Activated B cell treated with CpG ODN at 0.5 μM for 24 hours (primary cell): Measurements from ENCODE around the gene MAGIX. TPM values are rescaled to one million over a fixed set of nuclear protein-coding genes. Genes with fewer than 3 reads are reported as not detected.
A peak's percentile ranks its signal among the peaks of the same experiment; 100 is the strongest.

Source experiments
- ATAC-seq: fragments of 200-7000 bp; cut with Tn5 transposase; one replicate; pipeline ENCODE4 v1.10.0; 2021; ENCODE audit warnings: low read depth, mild to moderate bottlenecking, moderate library complexity
- CTCF ChIA-PET: fragments of 350-600 bp; sonication (Branson Sonifier 250); formaldehyde crosslinking; loops from one replicate; lab custom pipeline; 2021; ENCODE audit warnings: antibody characterized with exemption; lab: Charles Lee
- POLR2A ChIA-PET: fragments of 350-600 bp; sonication (Branson Sonifier 250); formaldehyde crosslinking; loops from one replicate; lab custom pipeline; 2021; ENCODE audit warnings: antibody characterized with exemption; lab: Charles Lee
- DNase-seq: peaks from one replicate; pipeline ENCODE4 v3.0.0; 2022
- H3K27ac Mint-ChIP-seq: one replicate; pipeline ENCODE4 v1.8.0; 2020; ENCODE audit warnings: mixed read lengths
- H3K27me3 Mint-ChIP-seq: one replicate; pipeline ENCODE4 v1.8.0; 2021; ENCODE audit warnings: mixed read lengths
- H3K36me3 Mint-ChIP-seq: one replicate; pipeline ENCODE4 v1.8.0; 2021; ENCODE audit warnings: low read depth, mixed read lengths
- H3K4me1 Mint-ChIP-seq: one replicate; pipeline ENCODE4 v1.8.0; 2021; ENCODE audit warnings: mixed read lengths
- H3K4me3 Mint-ChIP-seq: one replicate; pipeline ENCODE4 v1.8.0; 2020; ENCODE audit warnings: mild to moderate bottlenecking, mixed read lengths
- H3K9me3 Mint-ChIP-seq: one replicate; pipeline ENCODE4 v1.8.0; 2020; ENCODE audit warnings: mixed read lengths
- intact Hi-C: fragments of 100-400 bp; cut with micrococcal nuclease; formaldehyde crosslinking; loops from one replicate; pipeline ENCODE4 v1.15.1; 2024
- total RNA-seq: library from RNA; stranded (reverse); gene quantifications from 2 replicates; pipeline ENCODE4 v1.2.3, GENCODE V29; 2022
- TF ChIP-seq, protein P1 (sequence below): fragments of 200-600 bp; IDR thresholded peaks from one replicate; pipeline ENCODE4 v1.8.0; 2022; ENCODE audit warnings: antibody characterized with exemption, mild to moderate bottlenecking

MAGIX gene
- total RNA-seq, 1 donor from 2014 or later, result 1.5 TPM

DNA sequence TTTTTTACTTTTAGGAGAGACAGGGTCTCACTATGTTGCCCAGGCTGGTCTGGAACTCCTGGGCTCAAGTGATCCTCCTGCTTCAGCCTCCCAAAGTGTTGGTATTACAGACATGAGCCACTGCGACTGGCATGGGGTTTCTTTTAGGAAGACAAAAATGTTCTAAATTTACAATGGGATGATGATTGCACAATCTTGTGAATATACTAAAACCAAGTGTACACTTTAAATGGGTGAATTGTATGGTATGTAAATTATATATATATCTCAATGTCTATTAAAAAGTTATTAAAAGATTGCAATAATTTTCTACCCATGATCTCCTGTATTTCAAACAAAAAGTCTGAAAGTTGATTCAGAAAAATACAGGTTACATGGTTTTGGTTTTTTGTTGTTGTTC is 9.1 kb upstream of the MAGIX start:
- DNase-seq (no peak), ATAC-seq (no peak)
- ChIA-PET CTCF (interaction anchor here (0.6 kb wide), 1 partner anchor 15 kb away, joined by 4 read pairs; no protein-coding TSS in a partner anchor), POLR2A (no interaction called here)
- Mint-ChIP-seq H3K36me3 (no peaks in the 10 kb centered on the region), H3K4me3 (no peak overlapping the region), H3K27me3 (no peaks in the 10 kb centered on the region), H3K27ac (no peak overlapping the region), H3K4me1 (peaks cover 22% of the 10 kb centered on the region), H3K9me3 (no peaks in the 10 kb centered on the region)
- intact Hi-C loops, result no loop called here
- TF ChIP-seq, protein P1, sequence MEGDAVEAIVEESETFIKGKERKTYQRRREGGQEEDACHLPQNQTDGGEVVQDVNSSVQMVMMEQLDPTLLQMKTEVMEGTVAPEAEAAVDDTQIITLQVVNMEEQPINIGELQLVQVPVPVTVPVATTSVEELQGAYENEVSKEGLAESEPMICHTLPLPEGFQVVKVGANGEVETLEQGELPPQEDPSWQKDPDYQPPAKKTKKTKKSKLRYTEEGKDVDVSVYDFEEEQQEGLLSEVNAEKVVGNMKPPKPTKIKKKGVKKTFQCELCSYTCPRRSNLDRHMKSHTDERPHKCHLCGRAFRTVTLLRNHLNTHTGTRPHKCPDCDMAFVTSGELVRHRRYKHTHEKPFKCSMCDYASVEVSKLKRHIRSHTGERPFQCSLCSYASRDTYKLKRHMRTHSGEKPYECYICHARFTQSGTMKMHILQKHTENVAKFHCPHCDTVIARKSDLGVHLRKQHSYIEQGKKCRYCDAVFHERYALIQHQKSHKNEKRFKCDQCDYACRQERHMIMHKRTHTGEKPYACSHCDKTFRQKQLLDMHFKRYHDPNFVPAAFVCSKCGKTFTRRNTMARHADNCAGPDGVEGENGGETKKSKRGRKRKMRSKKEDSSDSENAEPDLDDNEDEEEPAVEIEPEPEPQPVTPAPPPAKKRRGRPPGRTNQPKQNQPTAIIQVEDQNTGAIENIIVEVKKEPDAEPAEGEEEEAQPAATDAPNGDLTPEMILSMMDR, result no peak

DNA sequence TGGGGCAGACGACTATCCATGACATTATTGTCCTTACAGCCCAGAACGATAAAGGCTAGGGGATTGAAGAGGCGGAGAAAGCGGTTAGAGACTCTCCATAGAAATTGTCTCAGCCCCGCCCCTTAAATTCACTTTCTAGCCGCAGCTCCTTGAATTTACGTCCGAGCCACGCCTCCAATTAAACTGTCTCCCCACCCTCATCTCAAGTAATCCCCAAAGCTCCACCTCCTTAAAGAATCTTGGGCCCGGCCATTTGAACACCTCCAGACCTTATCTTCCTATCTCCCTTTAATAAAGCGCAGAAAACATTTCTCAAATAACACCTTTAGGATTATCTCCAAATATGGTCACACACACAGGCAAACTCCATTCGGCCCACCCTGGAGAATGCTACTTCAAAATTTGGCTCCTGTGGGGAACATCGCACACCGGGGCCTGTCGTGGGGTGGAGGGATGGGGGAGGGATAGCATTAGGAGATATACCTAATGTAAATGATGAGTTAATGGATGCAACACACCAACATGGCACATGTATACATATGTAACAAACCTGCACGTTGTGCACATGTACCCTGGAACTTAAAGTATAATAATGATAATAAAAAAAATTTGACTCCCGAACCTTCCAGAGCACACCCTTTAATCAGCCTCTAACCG is 7.2 kb upstream of the MAGIX start:
- peak overlapping the region; percentile 93 for H3K27ac Mint-ChIP-seq
- ChIA-PET POLR2A (interaction anchor here (0.6 to 2.1 kb wide), 23 partner anchors 9 to 616 kb away, joined by 3 to 32 read pairs (median 5); partner anchors contain the start of genes GPKOW, GRIPAP1, PLP2 and PPP1R3F), CTCF (interaction anchor here (0.8 to 1.6 kb wide), 8 partner anchors 8 to 257 kb away, joined by 3 to 7 read pairs (median 4); no protein-coding TSS in a partner anchor)
- H3K36me3 Mint-ChIP-seq, result no peaks in the 10 kb centered on the region
- no peak for ATAC-seq
- peak overlapping the region; percentile 93 for H3K4me3 Mint-ChIP-seq
- DNase-seq, result no peak
- TF ChIP-seq, protein P1, result no peak
- intact Hi-C loops, result loop anchor here (5.0 kb wide), 1 partner anchor 37 kb away; no protein-coding TSS in a partner anchor
- no peaks in the 10 kb centered on the region for H3K27me3 Mint-ChIP-seq
- H3K4me1 Mint-ChIP-seq, result peaks cover 20% of the 10 kb centered on the region
- no peaks in the 10 kb centered on the region for H3K9me3 Mint-ChIP-seq

DNA sequence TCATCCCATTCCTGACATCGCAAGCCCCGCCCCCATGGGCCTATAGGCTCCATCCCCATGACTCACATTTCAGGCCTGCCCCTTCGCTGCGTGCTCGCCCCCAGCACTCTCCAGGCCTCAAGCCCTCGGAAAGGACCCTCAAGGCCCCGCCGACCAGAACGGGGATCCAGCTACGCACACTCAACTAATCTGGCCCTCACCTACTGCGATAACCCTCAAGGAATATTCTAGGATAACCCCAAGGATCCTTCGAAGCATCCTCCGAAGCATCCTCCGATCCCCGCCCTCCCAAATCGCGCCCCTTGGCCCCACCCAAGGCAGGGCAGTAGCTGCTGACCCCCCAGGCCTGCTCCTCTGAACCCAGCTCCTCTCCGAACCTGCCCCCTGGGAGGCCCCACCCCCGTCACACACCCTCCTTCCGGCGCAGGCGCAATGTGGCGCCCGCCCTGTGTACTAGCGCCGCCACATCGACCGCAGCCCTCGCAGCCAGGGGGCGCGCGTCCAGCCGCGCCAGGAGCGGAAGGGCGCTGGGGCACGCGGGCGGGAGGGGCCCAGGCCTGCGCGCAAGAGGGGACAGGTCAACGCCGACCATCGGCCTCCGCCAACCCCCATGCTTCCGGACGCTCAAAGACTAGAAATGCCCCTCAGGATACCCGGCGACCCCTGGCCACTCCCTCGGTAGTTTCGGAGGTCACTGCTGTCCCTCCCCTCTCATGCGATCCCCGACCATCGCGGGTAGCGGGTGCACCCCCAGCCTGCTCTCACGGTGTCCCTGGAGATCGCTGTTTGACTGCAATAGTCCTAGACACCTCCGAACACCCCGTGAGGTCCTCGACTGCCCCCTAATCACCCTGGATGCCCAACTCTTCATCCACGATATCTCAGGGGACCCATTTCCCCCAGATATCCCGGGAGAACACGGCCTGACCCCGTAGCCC is 6.4 kb upstream of the MAGIX start:
- TF ChIP-seq, protein P1, result no peak
- no peaks in the 10 kb centered on the region for H3K27me3 Mint-ChIP-seq
- H3K4me1 Mint-ChIP-seq, result peaks cover 20% of the 10 kb centered on the region
- peak; percentile 78 for DNase-seq
- H3K36me3 Mint-ChIP-seq, result no peaks in the 10 kb centered on the region
- CTCF ChIA-PET, result interaction anchor here (0.8 to 1.2 kb wide), 6 partner anchors 10 to 258 kb away, joined by 3 to 7 read pairs (median 4); no protein-coding TSS in a partner anchor
- POLR2A ChIA-PET, result interaction anchor here (0.6 to 2.1 kb wide), 21 partner anchors 12 to 617 kb away, joined by 3 to 32 read pairs (median 5); partner anchors contain the start of genes GPKOW, GRIPAP1, PLP2 and PPP1R3F
- H3K9me3 Mint-ChIP-seq, result no peaks in the 10 kb centered on the region
- peak; percentile 91 for ATAC-seq
- H3K4me3 Mint-ChIP-seq, result peak overlapping the region; percentile 93
- intact Hi-C loops, result loop anchor here (1.0 to 5.0 kb wide), 4 partner anchors 10 to 36 kb away; partner anchors contain the start of gene GPKOW
- peak overlapping the region; percentile 93 for H3K27ac Mint-ChIP-seq

DNA sequence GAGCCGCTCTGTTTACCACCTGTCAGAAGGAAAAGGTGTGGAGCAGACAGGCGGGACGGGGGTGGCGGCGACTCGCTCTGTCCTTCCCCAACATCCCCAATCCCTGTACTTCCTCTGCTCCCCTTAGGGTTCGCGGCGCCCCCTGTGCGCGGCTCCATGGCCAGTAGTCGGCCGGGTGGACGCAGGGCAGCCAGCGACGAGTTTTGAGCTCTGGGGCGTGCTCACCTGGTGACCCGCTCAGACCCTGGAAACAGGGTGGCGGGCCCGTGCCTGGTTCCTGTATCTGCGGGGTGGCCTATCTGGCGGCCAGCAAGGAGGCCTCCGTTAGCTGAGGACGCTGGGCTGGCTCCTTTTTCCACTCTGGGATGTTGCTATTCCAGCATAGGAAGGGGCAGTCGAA is 5.4 kb upstream of the MAGIX start:
- H3K9me3 Mint-ChIP-seq, result no peaks in the 10 kb centered on the region
- intact Hi-C loops, result loop anchor here (5.0 kb wide), 1 partner anchor 35 kb away; no protein-coding TSS in a partner anchor
- no peaks in the 10 kb centered on the region for H3K27me3 Mint-ChIP-seq
- DNase-seq (no peak), ATAC-seq (no peak)
- TF ChIP-seq, protein P1, result no peak
- H3K4me3 Mint-ChIP-seq, result no peak overlapping the region
- ChIA-PET POLR2A (interaction anchor here (0.6 kb wide), 2 partner anchors 19 to 152 kb away, joined by 5 to 6 read pairs; no protein-coding TSS in a partner anchor), CTCF (no interaction called here)
- H3K36me3 Mint-ChIP-seq, result no peaks in the 10 kb centered on the region
- peaks cover 20% of the 10 kb centered on the region for H3K4me1 Mint-ChIP-seq
- H3K27ac Mint-ChIP-seq, result no peak overlapping the region
